Measurements from ENCODE around the gene RUNX1.

GRCh38 chr21:35062016-35062415, 12.9 kb upstream of the RUNX1 start:
- no peak for TF ChIP-seq ZNF8 (CRISPR knock-in tag; IDR thresholded peaks at IDR 0.05)
- TF ChIP-seq TOX (CRISPR knock-in tag; IDR thresholded peaks at IDR 0.05; ENCODE audit: borderline replicate concordance), result no peak
- TF ChIP-seq CSDC2 (CRISPR knock-in tag; IDR thresholded peaks at IDR 0.05), result no peak
- no peak for TF ChIP-seq ZFP3 (CRISPR knock-in tag; IDR thresholded peaks at IDR 0.05)
- TF ChIP-seq ISL1 (CRISPR knock-in tag; IDR thresholded peaks at IDR 0.05), result no peak
- TF ChIP-seq PATZ1 (CRISPR knock-in tag; IDR thresholded peaks at IDR 0.05; ENCODE audit: borderline replicate concordance), result no peak
- TF ChIP-seq PPARA (CRISPR knock-in tag; IDR thresholded peaks at IDR 0.05; ENCODE audit: borderline replicate concordance), result no peak

Data from SK-N-SH treated with all-trans-retinoic acid at 6 μM for 48 hours (cell line).